Anterior cingulate cortex (tissue), 58 donors: Measurements from ENCODE around the gene TMEM235.

Experiments
- DNase-seq, 58 donors: peaks; one replicate each; lab custom pipeline; 2025; lab: John Stamatoyannopoulos, UW

Gene TMEM235

GRCh38 chr17:78214706-78215061 lies 16.7 kb upstream of the TMEM235 start:
- no peak for DNase-seq

- DNase-seq: no peak
These were observed 11.9 kb upstream of the TMEM235 start for GRCh38 chr17:78219396-78220150.

GRCh38 chr17:78223061-78223460 lies 8.4 kb upstream of the TMEM235 start:
- DNase-seq: no peak

GRCh38 chr17:78223765-78224164 lies 7.7 kb upstream of the TMEM235 start:
- no peak for DNase-seq

- DNase-seq: peak in 30 of 58 donors; percentile 20 to 78 (median 50)
These were observed 7.0 kb upstream of the TMEM235 start for GRCh38 chr17:78224231-78225087.

GRCh38 chr17:78225088-78225865 lies 6.2 kb upstream of the TMEM235 start:
- peak in 1 of 58 donors; percentile 19 for DNase-seq

GRCh38 chr17:78226055-78226758 lies 5.2 kb upstream of the TMEM235 start:
- no peak for DNase-seq

- no peak for DNase-seq
These were observed 4.5 kb upstream of the TMEM235 start for GRCh38 chr17:78226759-78227454.

- DNase-seq: peak in 23 of 58 donors; percentile 29 to 75 (median 47)
These were observed 3.9 kb upstream of the TMEM235 start for GRCh38 chr17:78227455-78227916.

GRCh38 chr17:78228176-78228575 lies 3.3 kb upstream of the TMEM235 start:
- DNase-seq: no peak

- no peak for DNase-seq
These were observed 1.0 kb upstream of the TMEM235 start for GRCh38 chr17:78230252-78230962.

GRCh38 chr17:78231991-78232858 lies 794 bp downstream of the TMEM235 start:
- peak in 4 of 58 donors; percentile 22 to 51 (median 38) for DNase-seq

- peak in 1 of 58 donors; percentile 42 for DNase-seq
These were observed 1.4 kb downstream of the TMEM235 start for GRCh38 chr17:78232859-78233173.

- no peak for DNase-seq
These were observed 2.2 kb downstream of the TMEM235 start for GRCh38 chr17:78233678-78234077.

GRCh38 chr17:78234261-78234865 lies 2.9 kb downstream of the TMEM235 start:
- DNase-seq: no peak

- peak in 40 of 58 donors; percentile 5 to 85 (median 46) for DNase-seq
These were observed 3.6 kb downstream of the TMEM235 start for GRCh38 chr17:78235022-78235421.

- DNase-seq: no peak
These were observed 4.5 kb downstream of the TMEM235 start for GRCh38 chr17:78235885-78236284.
